Kidney tubule cell (primary cell): ENCODE data around the gene SMC5.
"Not testable (repeated sequence)": the region's sequence is repeated elsewhere in the genome, so short reads cannot be mapped to it uniquely, and the experiment has no call there.

Experiments
- DNase-seq: peaks from one replicate; pipeline ENCODE4 v3.0.0-alpha.2; 2018; ENCODE audit warnings: low spot score

Gene SMC5

DNA sequence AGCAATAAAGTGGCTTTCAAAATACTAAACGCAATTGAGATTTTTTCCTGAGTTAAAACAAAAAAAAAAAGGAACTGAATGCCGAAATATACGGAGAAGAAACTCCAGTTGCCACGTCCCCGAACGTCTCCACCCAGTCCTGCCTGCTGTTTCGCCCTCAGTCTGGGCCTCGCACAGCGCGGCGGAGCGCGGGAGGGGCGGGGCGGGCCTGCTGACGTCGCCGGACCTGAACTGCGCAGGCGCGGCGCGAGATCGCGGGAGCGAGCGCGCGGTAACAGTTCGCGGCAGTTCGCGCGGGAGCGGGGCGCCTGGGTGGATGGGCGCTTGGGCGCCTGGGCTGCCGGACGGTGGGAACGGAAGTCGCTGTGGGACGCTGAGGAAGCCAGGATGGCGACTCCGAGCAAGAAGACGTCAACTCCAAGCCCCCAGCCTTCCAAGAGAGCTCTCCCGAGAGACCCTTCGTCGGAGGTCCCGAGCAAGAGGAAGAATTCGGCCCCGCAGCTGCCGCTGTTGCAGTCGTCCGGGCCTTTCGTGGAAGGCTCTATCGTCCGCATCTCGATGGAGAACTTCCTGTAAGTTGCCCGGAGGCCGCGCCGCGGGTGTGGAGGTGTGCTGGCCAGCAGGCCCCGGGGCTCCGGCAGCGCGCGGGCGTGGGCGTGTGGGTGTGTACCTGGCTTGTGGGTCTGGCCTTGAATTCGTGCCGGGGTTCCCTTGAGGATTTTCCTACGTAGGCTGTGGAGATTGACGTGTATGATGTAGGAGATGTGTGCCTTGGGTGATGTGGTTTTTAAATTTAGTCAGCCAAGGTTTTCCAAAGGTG lies at the start of gene SMC5:
Gene SMC5, plus strand, starts transcription at position 287 of the 820 bp plus-strand sequence. Its CDS starts 101 bp downstream, at position 388.
- DNase-seq, result peak; percentile 95

DNA sequence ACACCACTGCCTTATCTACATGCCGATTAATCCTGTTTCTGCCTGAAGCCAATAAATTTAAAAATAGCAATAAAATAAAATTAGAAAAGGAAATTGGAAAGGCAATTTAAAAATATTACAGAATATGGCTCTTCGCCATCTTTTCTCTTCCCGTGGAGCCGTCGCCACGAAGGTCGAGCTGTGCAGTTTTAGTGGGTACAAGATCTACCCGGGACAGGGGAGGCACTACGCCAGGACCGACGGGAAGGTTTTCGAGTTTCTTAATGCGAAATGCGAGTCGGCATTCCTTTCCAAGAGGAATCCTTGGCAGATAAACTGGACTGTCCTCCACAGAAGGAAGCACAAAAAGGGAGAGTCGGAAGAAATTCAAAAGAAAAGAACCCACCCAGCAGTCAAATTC lies 41.7 kb upstream of the SMC5 start:
- DNase-seq, result no peak

DNA sequence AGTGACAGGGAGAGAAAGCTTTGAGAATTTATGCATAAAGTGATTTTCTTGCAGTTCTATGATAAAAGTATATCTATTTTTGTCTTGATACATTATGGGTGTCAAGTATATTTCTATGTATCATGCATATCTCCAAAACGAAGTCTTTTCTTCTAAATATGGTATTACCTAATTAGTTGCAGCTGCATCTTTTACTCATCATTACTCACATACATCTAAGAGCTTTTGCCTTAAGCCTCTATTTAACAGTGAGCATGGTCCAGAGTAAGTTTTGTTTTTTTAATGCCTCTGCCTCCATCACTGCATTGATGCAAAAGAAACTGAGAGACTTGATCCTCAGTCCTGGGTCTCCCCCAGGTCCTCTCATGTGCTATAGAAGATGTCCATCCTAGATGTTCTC lies 40.0 kb upstream of the SMC5 start:
- DNase-seq, result no peak

DNA sequence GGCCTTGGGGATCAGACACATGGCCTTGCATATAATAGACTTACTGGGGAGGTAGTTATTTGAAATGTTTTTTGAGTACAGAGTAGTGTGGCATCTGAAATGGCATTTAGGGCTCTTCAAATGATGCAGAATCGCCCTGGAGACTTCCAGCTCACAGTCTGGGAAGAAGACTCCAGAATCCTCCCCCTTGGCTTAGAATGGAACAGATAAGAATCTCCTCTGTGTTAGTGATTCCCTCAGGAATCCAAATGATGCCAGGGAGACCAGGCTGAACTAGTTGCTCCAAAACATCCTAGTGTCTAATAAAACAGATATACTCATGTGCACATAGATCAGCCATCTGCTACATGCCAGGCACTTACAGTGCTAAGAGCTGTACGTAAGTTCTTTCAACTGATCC lies 38.6 kb upstream of the SMC5 start:
- no peak for DNase-seq

DNA sequence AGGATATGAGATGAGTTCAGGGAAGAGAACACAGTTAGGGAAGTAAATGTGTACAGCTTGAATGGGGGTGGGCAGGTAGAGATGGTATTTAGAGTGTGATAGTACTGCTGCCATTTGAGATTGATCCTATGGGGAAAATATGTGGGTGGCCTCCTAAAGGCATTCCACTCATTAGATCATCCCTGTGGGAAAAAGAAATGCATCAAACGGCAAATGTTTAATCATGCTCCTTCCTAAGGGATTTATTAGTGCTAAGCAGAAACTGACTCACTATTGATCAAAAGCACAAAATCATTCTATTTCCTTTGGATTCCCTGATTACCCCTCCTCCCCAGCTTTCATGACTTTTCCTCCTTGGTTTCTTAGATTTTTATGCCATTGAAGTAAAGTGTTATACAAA lies 36.4 kb upstream of the SMC5 start:
- DNase-seq, result no peak

DNA sequence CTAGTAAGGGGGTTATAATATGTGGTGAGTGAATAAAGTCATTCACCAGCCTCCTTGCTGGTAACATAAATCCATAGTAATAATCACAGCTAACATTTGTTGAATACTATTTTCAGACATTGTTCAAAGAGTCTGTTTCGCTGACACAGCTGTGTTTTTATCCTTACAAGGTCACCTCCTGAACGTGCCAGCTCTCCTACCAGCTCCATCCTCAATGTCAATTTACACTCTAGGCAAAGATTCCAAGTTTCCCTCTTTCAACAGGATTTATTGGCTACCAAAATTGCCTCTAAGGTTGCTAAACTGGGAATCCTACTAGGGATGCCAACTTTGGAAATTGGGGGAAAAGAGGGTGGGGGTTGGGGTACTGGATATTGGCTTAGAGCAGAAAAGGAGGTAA lies 30.7 kb upstream of the SMC5 start:
- no peak for DNase-seq

DNA sequence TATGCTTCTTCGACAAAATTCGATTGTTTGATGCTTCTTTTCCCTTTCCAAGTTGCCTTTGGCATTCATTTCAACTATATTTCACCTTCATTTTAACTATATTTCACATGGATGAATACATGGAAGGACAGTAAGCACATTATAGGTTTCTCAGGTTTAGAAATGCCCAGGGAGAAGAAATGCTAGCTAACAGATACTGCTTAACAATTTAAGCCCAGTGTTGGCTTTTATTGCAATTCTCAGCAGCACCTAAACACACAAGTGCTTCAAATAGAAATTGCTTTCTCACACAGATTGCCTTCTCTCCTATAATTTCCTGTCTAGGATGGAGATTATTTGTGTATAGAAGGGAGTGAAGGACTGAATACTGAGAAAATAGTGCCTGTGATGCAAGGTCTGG lies 30.2 kb upstream of the SMC5 start:
- DNase-seq, result no peak

DNA sequence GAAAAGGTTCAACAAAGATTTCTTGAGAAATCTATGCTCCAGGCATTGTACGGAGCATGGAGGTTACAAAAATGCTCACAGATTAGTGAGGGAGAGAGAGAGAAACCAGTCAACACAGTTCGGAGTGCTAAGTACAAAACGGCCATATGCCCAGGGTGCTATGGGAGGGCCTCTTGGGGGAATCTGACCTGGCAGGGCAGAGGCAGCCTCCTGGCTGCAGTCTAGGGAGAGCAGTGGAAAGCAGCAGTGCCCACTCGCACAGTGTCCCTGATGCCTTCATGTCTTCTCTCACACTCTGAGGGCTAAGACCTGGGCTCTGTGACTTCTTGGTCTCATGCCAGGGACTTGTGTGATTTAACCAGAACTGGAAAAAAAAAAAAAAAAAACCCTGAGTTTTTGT lies 29.8 kb upstream of the SMC5 start:
- no peak for DNase-seq

DNA sequence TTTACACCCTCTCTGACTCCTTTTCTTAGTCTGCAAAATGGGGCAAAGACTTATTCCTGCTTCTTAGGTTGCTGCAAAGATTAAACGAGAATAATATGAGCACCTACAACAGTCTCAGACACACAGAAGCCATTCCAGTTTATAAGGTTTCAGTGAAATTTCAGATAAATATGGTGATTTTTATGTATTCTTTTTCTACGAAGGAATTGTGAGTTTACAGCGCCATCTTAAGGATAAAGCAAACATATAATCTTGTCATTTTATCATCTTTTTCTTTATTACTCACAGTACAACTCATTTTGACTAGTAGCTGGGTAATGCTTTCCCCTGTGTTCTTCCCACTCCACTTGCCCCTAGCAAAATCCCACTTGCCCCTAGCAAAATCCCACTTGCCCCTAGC lies 29.2 kb upstream of the SMC5 start:
- DNase-seq, result peak; percentile 33

DNA sequence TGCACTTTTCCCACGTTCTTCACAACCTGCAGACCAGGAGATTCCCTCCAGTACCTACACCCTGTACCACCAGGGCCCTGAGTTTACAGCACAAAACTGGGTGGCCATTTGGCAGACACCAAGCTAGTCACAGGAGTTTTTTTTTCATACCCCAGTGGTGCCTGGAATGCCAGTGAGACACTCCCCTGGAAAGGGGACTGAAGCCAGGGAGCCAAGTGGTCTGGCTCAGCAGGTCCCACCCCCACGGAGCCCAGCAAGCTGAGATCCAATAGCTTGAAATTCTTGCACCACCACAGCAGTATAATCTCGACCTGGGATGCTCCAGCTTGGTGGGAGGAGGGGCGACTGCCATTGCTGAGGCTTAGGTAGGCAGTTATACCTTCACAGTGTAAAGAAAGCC lies 26.3 kb upstream of the SMC5 start:
- no peak for DNase-seq

DNA sequence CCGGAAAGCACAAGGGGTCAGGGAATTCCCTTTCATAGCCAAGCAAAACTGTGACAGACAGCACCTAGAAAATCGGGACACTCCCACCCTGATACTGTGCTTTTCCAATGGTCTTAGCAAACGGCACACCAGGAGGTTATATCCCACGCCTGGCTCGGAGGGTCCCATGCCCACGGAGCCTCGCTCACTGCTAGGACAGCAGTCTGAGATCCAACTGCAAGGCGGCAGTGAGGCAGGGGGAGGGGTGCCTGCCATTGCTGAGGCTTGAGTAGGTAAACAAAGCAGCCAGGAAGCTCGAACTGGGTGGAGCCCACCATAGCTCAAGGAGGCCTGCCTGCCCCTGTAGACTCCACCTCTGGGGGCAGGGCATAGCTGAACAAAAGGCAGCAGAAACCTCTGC lies 24.6 kb upstream of the SMC5 start:
- DNase-seq, result not testable (repeated sequence)

DNA sequence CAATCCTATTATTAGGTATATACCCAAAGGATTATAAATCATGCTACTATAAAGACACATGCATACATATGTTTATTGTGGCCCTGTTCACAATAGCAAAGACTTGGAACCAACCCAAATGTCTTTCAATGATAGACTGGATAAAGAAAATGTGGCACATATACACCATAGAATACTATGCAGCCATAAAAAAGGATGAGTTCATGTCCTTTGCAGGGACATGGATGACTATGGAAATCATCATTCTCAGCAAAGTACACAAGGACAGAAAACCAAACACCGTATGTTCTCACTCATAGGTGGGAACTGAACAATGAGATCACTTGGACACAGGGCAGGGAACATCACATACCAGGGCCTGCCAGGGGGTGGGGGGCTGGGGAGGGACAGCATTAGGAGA lies 12.8 kb upstream of the SMC5 start:
- not testable (repeated sequence) for DNase-seq

DNA sequence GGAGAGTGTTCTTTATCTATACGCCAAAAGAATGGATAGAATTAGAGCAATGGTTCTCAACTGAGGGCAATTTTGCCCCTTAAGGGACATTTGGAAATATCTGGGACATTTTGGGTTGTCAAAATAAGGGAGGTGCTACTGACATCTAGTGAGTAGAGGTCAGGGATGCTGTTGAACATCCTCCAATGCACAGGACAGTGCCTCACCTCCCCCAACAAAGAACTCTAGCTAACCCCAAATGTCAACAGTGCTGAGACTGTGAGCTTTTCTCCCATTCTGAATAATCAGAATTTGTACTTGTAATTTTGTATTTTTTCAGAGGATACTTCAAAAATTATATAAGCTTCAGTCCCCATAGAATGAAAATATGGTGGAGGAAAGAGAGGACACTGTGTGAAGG lies 8.6 kb upstream of the SMC5 start:
- no peak for DNase-seq

DNA sequence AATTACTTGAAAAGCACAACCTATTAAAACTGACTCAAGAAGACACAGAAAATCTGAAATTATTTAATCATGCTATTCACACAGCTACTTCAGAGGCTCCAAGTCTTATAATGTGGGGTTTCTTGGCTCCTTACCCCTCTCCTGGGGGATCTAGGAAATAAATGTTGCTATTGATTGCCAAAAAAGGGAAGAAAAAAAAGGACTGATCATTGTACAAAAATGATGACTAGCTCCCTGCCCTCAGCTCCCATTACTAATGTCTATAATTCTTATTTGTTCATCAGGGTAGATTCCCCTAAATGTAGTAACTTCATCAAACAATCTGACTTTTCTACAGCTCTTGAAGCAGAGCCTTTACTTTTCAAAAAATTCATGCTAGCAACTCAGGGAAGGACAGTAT lies 3.3 kb upstream of the SMC5 start:
- peak; percentile 23 for DNase-seq

DNA sequence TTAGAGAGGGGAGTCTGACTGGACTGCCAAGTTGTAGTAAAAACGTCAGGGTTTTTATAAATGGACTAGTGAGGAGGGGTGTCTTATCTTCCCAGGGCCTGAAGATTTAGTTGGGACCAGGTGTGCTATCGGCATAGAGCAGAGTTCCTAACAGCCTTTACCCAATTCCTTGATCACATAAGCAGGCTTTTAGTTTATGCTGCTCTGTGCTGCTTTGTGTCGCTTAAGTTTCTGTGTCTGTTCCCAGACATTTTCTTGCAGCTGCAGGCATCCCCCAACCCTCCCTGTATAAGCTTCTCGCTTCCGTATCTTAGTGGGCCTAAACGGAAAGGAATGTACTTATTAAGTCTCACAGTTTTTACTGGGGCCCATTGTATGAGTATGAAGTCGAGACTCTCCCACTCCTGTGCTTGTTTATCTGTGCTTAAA lies 2.6 kb upstream of the SMC5 start:
- DNase-seq, result peak; percentile 83

DNA sequence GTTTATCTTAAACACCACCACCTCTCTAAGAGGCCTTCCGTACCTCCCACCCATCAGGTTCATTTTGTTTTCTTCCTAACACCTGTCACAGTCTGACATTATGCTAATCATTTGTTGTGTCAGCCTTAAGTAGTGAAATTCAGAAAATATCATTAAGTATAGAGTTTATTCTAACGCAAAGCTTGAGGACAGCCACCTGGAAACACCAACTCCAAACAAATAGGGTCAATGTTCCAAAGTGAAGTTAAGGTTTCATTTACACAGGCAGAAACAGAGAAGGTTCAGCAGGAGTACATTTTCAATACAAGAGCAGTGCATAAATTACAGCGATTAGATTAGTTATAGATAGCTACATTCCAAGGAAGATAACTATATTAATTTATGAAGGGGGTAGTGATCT lies 1.3 kb upstream of the SMC5 start:
- DNase-seq, result no peak

DNA sequence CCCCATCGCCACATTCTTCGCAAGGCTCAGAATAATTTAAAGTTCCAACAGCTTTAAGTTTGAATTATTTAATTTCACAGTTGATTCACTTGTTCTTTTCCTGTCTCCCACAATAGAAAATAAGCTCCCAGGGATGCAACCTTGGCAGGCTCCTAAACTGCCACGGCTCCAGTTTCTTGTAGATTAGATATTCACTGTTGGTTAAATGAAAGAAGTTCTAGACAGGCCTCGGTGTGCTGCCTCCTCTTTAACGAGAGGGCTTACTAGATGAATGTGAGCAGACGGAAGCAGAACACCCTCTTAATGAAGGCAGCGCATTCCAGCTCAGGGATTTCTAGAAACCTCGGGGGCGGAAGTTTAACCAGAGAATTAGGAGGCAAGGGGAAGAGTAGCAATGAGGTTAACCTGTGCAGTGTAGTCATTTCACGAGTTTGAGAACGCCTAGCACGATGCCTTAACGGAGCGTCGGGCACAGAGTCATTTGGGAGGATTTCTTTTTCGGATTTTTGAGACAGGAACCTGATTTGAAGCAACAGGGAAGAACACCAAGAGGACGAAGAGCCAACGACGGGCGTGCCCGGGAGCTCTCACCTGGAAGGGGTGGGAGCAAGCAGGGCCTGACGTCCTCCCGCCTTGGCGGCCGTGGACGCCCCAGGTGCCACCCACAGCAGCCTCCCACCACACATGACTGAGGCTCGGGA lies 637 bp upstream of the SMC5 start:
- peak; percentile 72 for DNase-seq

DNA sequence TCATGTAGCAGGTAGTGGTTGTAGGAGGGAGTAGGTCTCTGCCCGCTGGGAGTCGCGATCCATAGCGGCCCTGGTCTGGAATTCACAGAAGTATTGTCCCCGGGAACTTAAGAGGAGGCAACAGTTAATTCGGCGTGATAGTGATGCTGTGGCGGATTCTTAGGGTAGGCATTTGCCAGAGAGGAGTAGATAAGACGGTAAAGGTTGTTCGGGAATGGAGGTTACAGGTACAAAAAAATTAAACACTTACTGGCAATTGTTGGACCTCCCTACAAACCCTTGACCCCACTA lies 679 bp downstream of the SMC5 start:
- no peak for DNase-seq

DNA sequence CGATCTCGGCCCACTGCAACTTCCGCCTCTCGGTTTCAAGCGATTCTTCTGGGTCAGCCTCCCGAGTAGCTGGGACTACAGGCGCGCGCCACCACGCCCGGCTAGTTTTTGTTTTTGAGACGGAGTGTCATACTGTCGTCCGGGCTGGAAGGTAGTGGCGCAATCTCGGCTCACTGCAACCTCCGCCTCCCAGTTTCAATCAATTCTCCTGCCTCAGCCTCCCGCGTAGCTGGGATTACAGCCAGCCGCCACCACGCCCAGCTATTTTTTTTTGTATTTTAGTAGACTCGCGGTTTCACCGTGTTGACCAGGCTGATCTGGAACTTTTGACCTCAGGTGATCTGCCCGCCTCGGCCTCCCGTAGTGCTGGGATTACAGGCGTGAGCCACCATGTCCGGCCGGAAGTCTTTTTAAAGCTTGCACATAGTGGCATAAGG lies 1.2 kb downstream of the SMC5 start:
- no peak for DNase-seq

DNA sequence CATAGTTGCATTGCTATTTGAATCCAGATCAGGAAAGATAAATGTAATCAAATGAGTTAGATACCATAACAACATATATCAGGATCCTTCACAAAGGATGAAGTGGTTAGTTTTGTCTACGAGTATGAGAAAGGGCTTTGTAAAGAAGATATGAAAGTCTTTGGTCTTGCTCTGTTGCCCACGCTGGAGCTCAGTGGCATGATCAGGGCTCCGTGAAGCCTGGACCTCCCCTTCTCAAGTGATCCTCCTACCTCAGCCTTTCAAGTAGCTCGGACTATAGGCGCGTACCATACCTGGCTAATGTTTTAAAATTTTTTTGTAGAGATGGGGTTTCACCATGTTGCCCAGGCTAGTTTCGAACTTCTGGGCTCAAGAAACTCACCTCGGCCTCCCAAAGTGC lies 1.8 kb downstream of the SMC5 start:
- no peak for DNase-seq

DNA sequence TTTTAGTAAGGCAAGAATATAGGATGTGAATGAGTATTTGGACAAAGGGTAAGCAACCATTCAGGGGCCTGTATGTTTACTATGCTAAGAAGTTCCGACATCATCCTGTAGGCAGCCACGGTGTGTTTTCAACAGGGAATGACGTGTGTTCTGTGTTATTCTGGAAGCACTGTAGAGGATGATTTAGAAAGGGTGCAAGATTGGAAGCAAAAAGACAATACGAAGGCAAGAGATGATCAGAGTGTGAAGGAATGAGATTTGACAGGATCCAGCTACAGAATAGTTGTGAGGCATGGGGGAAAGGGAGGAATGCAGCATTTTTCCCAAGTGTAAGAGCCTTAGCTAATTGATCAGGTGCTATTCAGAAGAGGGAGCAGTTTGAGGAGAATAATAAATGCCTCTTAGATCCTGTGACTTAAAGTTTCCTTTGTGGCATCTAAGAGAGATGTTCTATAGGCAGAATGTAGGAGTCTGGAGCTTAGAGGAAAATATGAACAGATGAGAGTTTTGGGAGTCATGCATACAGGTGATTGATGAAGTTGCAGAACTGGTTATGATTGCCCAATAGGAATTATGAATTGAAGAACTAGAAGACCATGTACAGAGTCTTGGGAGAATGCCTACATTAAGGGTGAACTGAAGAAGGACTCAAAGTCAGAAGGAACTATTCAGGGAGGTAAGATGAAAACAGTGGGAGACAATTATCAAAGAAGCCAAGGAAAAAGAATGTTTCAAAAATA lies 2.5 kb downstream of the SMC5 start:
- DNase-seq, result no peak

DNA sequence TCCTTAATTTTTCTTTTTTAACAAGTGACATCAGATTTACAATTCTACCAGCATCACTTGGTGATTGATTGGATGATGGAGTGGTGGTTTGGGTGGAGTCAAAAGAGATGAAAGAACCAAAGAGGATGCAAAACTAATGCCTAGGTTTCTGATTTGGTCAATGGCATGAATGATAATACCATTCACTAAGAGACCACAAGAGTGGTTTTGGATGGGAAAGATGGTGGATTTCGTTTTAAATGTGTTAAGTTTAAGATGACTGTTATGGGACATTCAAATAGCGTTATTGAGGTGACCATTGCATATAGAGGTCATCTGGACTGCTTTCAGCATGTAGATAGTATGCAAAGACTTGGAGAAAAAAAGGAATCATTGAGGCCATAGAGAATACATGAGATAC lies 3.6 kb downstream of the SMC5 start:
- DNase-seq, result no peak

DNA sequence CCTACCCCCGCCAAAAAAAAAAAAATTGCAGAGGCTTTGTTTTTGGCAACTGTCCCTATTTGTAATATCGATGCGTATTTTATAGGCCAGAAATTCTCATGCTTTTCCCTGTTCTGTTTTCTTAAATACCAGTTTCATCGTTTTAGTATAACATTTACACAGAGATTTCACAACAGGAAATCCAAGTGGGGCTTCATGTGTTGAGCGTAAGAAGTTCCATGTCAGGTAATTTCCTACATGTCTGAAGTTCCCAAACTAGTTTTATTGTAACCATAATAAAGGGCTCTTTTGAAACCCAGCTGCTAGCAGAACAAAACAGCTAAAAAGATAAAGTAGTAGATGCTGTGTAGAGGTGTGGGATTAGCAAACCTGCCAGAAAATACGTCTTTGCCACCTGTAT lies 4.2 kb downstream of the SMC5 start:
- DNase-seq, result no peak
